T-helper 17 cell (primary cell): ENCODE measurements around the gene DHRS9. TPM values are rescaled to one million over a fixed set of nuclear protein-coding genes. Genes with fewer than 3 reads are reported as not detected.

Experiments used
- ATAC-seq: fragments of 150-1000 bp; cut with Tn5 transposase; 2 replicates; pipeline ENCODE4 v1.10.0; 2021; ENCODE audit warnings: mild to moderate bottlenecking, moderate library complexity
- DNase-seq, 3 donors: peaks; one replicate each; pipeline versions ENCODE4 v3.0.0 to v3.0.0-alpha.2; 2020 to 2021
- H3K9me3 ChIP-seq: one replicate; pipeline ENCODE4 v1.7.0; 2013; ENCODE audit warnings: low read length, mild to moderate bottlenecking; ENCODE audit not compliant: control insufficient read depth, poor library complexity, severe bottlenecking
- H3K27ac Mint-ChIP-seq: one replicate; pipeline ENCODE4 v1.8.0; 2022; ENCODE audit warnings: mild to moderate bottlenecking, moderate library complexity, mixed read lengths
- H3K27me3 Mint-ChIP-seq: one replicate; pipeline ENCODE4 v1.8.0; 2022; ENCODE audit warnings: mixed read lengths
- H3K36me3 Mint-ChIP-seq: one replicate; pipeline ENCODE4 v1.8.0; 2022; ENCODE audit warnings: low read depth, mixed read lengths
- H3K4me1 Mint-ChIP-seq: one replicate; pipeline ENCODE4 v1.8.0; 2022; ENCODE audit warnings: mild to moderate bottlenecking, mixed read lengths
- H3K4me3 Mint-ChIP-seq: one replicate; pipeline ENCODE4 v1.8.0; 2022; ENCODE audit warnings: mild to moderate bottlenecking, moderate library complexity, mixed read lengths
- total RNA-seq, 4 donors: library from RNA in 2 of 4; stranded (reverse) in 2 of 4; gene quantifications; one replicate each; pipeline ENCODE4 v1.2.3 and lab custom pipeline; 2022 to 2026

The DHRS9 gene
- total RNA-seq, 2 donors from 2014 or later = not detected

GRCh38 chr2:169073211-169073962 is 4.0 kb downstream of the DHRS9 start:
- DNase-seq (no peak), ATAC-seq (no peak)
- peaks cover 16% of the 10 kb centered on the region for H3K27me3 Mint-ChIP-seq
- H3K27ac Mint-ChIP-seq = no peak overlapping the region
- no peaks in the 10 kb centered on the region for H3K9me3 ChIP-seq
- H3K36me3 Mint-ChIP-seq = no peaks in the 10 kb centered on the region
- H3K4me1 Mint-ChIP-seq = no peaks in the 10 kb centered on the region
- no peak overlapping the region for H3K4me3 Mint-ChIP-seq

GRCh38 chr2:169073963-169074751 is 4.8 kb downstream of the DHRS9 start:
- H3K9me3 ChIP-seq = no peaks in the 10 kb centered on the region
- Mint-ChIP-seq H3K27me3 (peaks cover 16% of the 10 kb centered on the region), H3K4me1 (no peaks in the 10 kb centered on the region), H3K36me3 (no peaks in the 10 kb centered on the region), H3K4me3 (no peak overlapping the region), H3K27ac (no peak overlapping the region)
- ATAC-seq (no peak), DNase-seq (no peak)

GRCh38 chr2:169077674-169078240 is 8.4 kb downstream of the DHRS9 start:
- no peak overlapping the region for H3K4me3 Mint-ChIP-seq
- ATAC-seq (no peak), DNase-seq (no peak)
- H3K4me1 Mint-ChIP-seq = no peaks in the 10 kb centered on the region
- H3K27ac Mint-ChIP-seq = no peak overlapping the region
- H3K9me3 ChIP-seq = no peaks in the 10 kb centered on the region
- H3K36me3 Mint-ChIP-seq = no peaks in the 10 kb centered on the region
- H3K27me3 Mint-ChIP-seq = no peaks in the 10 kb centered on the region

GRCh38 chr2:169080250-169081069 is 11.1 kb downstream of the DHRS9 start:
- H3K27me3 Mint-ChIP-seq = no peaks in the 10 kb centered on the region
- DNase-seq (no peak), ATAC-seq (no peak)
- H3K9me3 ChIP-seq = no peaks in the 10 kb centered on the region
- H3K4me3 Mint-ChIP-seq = no peak overlapping the region
- H3K36me3 Mint-ChIP-seq = no peaks in the 10 kb centered on the region
- H3K4me1 Mint-ChIP-seq = no peaks in the 10 kb centered on the region
- H3K27ac Mint-ChIP-seq = no peak overlapping the region

- Mint-ChIP-seq H3K36me3 (peaks cover 2% of the 10 kb centered on the region), H3K27me3 (no peaks in the 10 kb centered on the region), H3K4me3 (no peak overlapping the region), H3K4me1 (no peaks in the 10 kb centered on the region), H3K27ac (no peak overlapping the region)
- ATAC-seq = no peak
- H3K9me3 ChIP-seq = no peaks in the 10 kb centered on the region
- DNase-seq = no peak
Measured at GRCh38 chr2:169081551-169081950, 12.2 kb downstream of the DHRS9 start.

GRCh38 chr2:169082995-169083394 is 13.6 kb downstream of the DHRS9 start:
- ATAC-seq = no peak
- no peaks in the 10 kb centered on the region for H3K9me3 ChIP-seq
- DNase-seq = no peak
- H3K4me1 Mint-ChIP-seq = no peaks in the 10 kb centered on the region
- no peak overlapping the region for H3K4me3 Mint-ChIP-seq
- no peaks in the 10 kb centered on the region for H3K27me3 Mint-ChIP-seq
- H3K36me3 Mint-ChIP-seq = peaks cover 2% of the 10 kb centered on the region
- H3K27ac Mint-ChIP-seq = no peak overlapping the region

GRCh38 chr2:169086893-169087467 is 17.6 kb downstream of the DHRS9 start:
- no peak for ATAC-seq
- H3K4me3 Mint-ChIP-seq = no peak overlapping the region
- H3K36me3 Mint-ChIP-seq = peaks cover 2% of the 10 kb centered on the region
- peaks cover 6% of the 10 kb centered on the region for H3K27me3 Mint-ChIP-seq
- no peaks in the 10 kb centered on the region for H3K9me3 ChIP-seq
- no peak for DNase-seq
- no peaks in the 10 kb centered on the region for H3K4me1 Mint-ChIP-seq
- H3K27ac Mint-ChIP-seq = no peak overlapping the region

- Mint-ChIP-seq H3K27ac (no peak overlapping the region), H3K4me1 (no peaks in the 10 kb centered on the region), H3K4me3 (no peak overlapping the region), H3K36me3 (peaks cover 2% of the 10 kb centered on the region), H3K27me3 (peaks cover 11% of the 10 kb centered on the region)
- no peak for DNase-seq
- no peaks in the 10 kb centered on the region for H3K9me3 ChIP-seq
- ATAC-seq = no peak
Measured at GRCh38 chr2:169087757-169088379, 18.5 kb downstream of the DHRS9 start.

GRCh38 chr2:169089182-169089581 is 19.8 kb downstream of the DHRS9 start:
- no peak overlapping the region for H3K27ac Mint-ChIP-seq
- no peaks in the 10 kb centered on the region for H3K4me1 Mint-ChIP-seq
- peaks cover 11% of the 10 kb centered on the region for H3K27me3 Mint-ChIP-seq
- DNase-seq = no peak
- no peaks in the 10 kb centered on the region for H3K9me3 ChIP-seq
- ATAC-seq = no peak
- H3K36me3 Mint-ChIP-seq = peaks cover 2% of the 10 kb centered on the region
- no peak overlapping the region for H3K4me3 Mint-ChIP-seq

- no peaks in the 10 kb centered on the region for H3K9me3 ChIP-seq
- Mint-ChIP-seq H3K36me3 (peaks cover 2% of the 10 kb centered on the region), H3K27me3 (peaks cover 11% of the 10 kb centered on the region), H3K4me3 (no peak overlapping the region), H3K27ac (no peak overlapping the region), H3K4me1 (no peaks in the 10 kb centered on the region)
- ATAC-seq = no peak
- no peak for DNase-seq
Measured at GRCh38 chr2:169090133-169090820, 20.9 kb downstream of the DHRS9 start.

- Mint-ChIP-seq H3K27me3 (peaks cover 11% of the 10 kb centered on the region), H3K4me1 (peaks cover 7% of the 10 kb centered on the region), H3K36me3 (peaks cover 2% of the 10 kb centered on the region), H3K4me3 (no peak overlapping the region), H3K27ac (no peak overlapping the region)
- no peaks in the 10 kb centered on the region for H3K9me3 ChIP-seq
- ATAC-seq = no peak
- DNase-seq = no peak
Measured at GRCh38 chr2:169091256-169091655, 21.9 kb downstream of the DHRS9 start.
